Stimulated activated CD4-positive, alpha-beta T cell treated with anti-CD3 and anti-CD28 coated beads, Interleukin-1b, Interleukin-23, amount 100 ng/mL, for 48 hours (primary cell): Measurements from ENCODE around the gene CDADC1.
"Not testable (repeated sequence)": the region's sequence is repeated elsewhere in the genome, so short reads cannot be mapped to it uniquely, and the experiment has no call there.

ENCODE experiments used
- DNase-seq: peaks from one replicate; pipeline ENCODE4 v3.0.0-alpha.2; 2020

The CDADC1 gene

GRCh38 chr13:49319951-49320350 is 72.2 kb downstream of the CDADC1 start:
- DNase-seq: no peak

- DNase-seq: no peak
Measured at GRCh38 chr13:49320975-49321374, 73.2 kb downstream of the CDADC1 start.

- no peak for DNase-seq
Measured at GRCh38 chr13:49322702-49323101, 75.0 kb downstream of the CDADC1 start.

- no peak for DNase-seq
Measured at GRCh38 chr13:49323344-49323743, 75.6 kb downstream of the CDADC1 start.

- DNase-seq: no peak
Measured at GRCh38 chr13:49326222-49326917, 78.6 kb downstream of the CDADC1 start.

GRCh38 chr13:49327145-49327544 is 79.4 kb downstream of the CDADC1 start:
- DNase-seq: not testable (repeated sequence)

GRCh38 chr13:49329831-49330545 is 82.3 kb downstream of the CDADC1 start:
- no peak for DNase-seq

- no peak for DNase-seq
Measured at GRCh38 chr13:49330546-49330864, 82.8 kb downstream of the CDADC1 start.

- DNase-seq: no peak
Measured at GRCh38 chr13:49336655-49337054, 88.9 kb downstream of the CDADC1 start.

GRCh38 chr13:49340161-49340560 is 92.4 kb downstream of the CDADC1 start:
- DNase-seq: no peak

- no peak for DNase-seq
Measured at GRCh38 chr13:49341517-49341916, 93.8 kb downstream of the CDADC1 start.

- DNase-seq: no peak
Measured at GRCh38 chr13:49341941-49342340, 94.2 kb downstream of the CDADC1 start.

GRCh38 chr13:49342454-49342853 is 94.7 kb downstream of the CDADC1 start:
- DNase-seq: no peak
